Body of pancreas (tissue), 4 donors: ENCODE data around the gene NUP205. TPM values are rescaled to one million over a fixed set of nuclear protein-coding genes. Genes with fewer than 3 reads are reported as not detected.

Experiments used
- ATAC-seq: fragments of 150-250 bp; one replicate; pipeline ENCODE4 v1.9.1; 2016
- DNase-seq, 4 donors: peaks; one replicate each; pipeline ENCODE4 v3.0.0-alpha.2; 2019
- H3K27ac ChIP-seq, 4 donors: fragments of 200-600 bp; sonication (generic); 1 replicate in 3 of 4; 2 replicates in 1 of 4; pipeline versions ENCODE4 v1.5.1 to v1.6.1; 2016 to 2019; ENCODE audit warnings: mild to moderate bottlenecking in 1 of 4, mixed read lengths in 1 of 4, moderate library complexity in 1 of 4
- H3K27me3 ChIP-seq, 2 donors: fragments of 200-600 bp; sonication (generic); one replicate each; pipeline ENCODE4 v1.6.0; 2016; ENCODE audit warnings: mild to moderate bottlenecking in 1 of 2
- H3K36me3 ChIP-seq, 2 donors: fragments of 200-600 bp; sonication (generic); replicated peaks in 1 of 2; 2 replicates each; pipeline ENCODE4 v1.5.1; 2016; ENCODE audit warnings: low read depth in 2 of 2; ENCODE audit not compliant: insufficient read depth in 1 of 2
- H3K4me1 ChIP-seq: fragments of 200-600 bp; sonication (generic); one replicate; pipeline ENCODE4 v1.6.0; 2016
- H3K4me3 ChIP-seq, 2 donors: fragments of 200-600 bp; sonication (generic); 1 replicate in 1 of 2; 2 replicates in 1 of 2; pipeline ENCODE4 v1.5.1; 2016 to 2019
- H3K9me3 ChIP-seq, 3 donors: fragments of 200-600 bp; sonication (generic); 1 replicate in 2 of 3; 2 replicates in 1 of 3; pipeline ENCODE4 v1.5.1; 2016
- CTCF ChIP-seq, 7 experiments: fragments of 450-650 bp in 4 of 7; fragments of 200-600 bp in 3 of 7; sonication (generic) in 3 of 7; IDR thresholded peaks; one replicate each; pipeline ENCODE4 v1.5.1; 2016 to 2019; ENCODE audit warnings: antibody characterized with exemption in 7 of 7
- POLR2A ChIP-seq, 3 donors: fragments of 450-650 bp; IDR thresholded peaks; one replicate each; pipeline ENCODE4 v1.6.1; 2016; ENCODE audit warnings: antibody characterized with exemption in 3 of 3, mild to moderate bottlenecking in 2 of 3
- WGBS, 2 donors: methylation state at CpG; one replicate each; pipeline ENCODE4 v1.1.5; 2017; 5-methylcytosine and 5-hydroxymethylcytosine counted together
- intact Hi-C: fragments of 100-400 bp; cut with DNase I; formaldehyde crosslinking; loops from one replicate; pipeline ENCODE4 v1.15.1; 2023
- total RNA-seq, 2 donors: library from RNA; depleted of rRNA; stranded (reverse); fragments of >200 nt; gene quantifications; one replicate each; pipeline ENCODE4 v1.1.0, GENCODE V29; 2016

The NUP205 gene
- total RNA-seq, 2 donors from 2014 or later = 13.7 to 24.4 TPM

GRCh38 chr7:135517060-135517459 is 40.7 kb upstream of the NUP205 start:
- H3K27ac ChIP-seq = no peak overlapping the region
- no peaks in the 10 kb centered on the region for H3K36me3 ChIP-seq
- no peaks in the 10 kb centered on the region for H3K4me1 ChIP-seq
- DNase-seq = no peak
- H3K4me3 ChIP-seq = no peak overlapping the region
- TF ChIP-seq POLR2A (IDR thresholded peaks at IDR 0.05) (no peak), CTCF (IDR thresholded peaks at IDR 0.05) (no peak)
- 76 to 77% methylated on average over 3 of the region's 3 CpGs for WGBS, 2 donors
- no peaks in the 10 kb centered on the region for H3K9me3 ChIP-seq
- ATAC-seq = no peak
- intact Hi-C loops = no loop called here
- H3K27me3 ChIP-seq = no peaks in the 10 kb centered on the region

- no peaks in the 10 kb centered on the region for H3K9me3 ChIP-seq
- no peak overlapping the region for H3K27ac ChIP-seq
- TF ChIP-seq POLR2A (IDR thresholded peaks at IDR 0.05) (no peak), CTCF (IDR thresholded peaks at IDR 0.05) (no peak)
- intact Hi-C loops = no loop called here
- WGBS, 2 donors = 85 to 88% methylated on average over 1 of the region's 1 CpG
- no peak for ATAC-seq
- no peak for DNase-seq
- H3K36me3 ChIP-seq = no peaks in the 10 kb centered on the region
- H3K4me3 ChIP-seq = no peak overlapping the region
- H3K4me1 ChIP-seq = no peaks in the 10 kb centered on the region
- no peaks in the 10 kb centered on the region for H3K27me3 ChIP-seq
These were observed 39.0 kb upstream of the NUP205 start for GRCh38 chr7:135518748-135519147.

GRCh38 chr7:135519233-135519688 is 38.5 kb upstream of the NUP205 start:
- intact Hi-C loops = no loop called here
- Histone ChIP-seq H3K36me3 (no peaks in the 10 kb centered on the region), H3K4me1 (no peaks in the 10 kb centered on the region), H3K9me3 (no peaks in the 10 kb centered on the region), H3K27ac (no peak overlapping the region), H3K27me3 (no peaks in the 10 kb centered on the region), H3K4me3 (no peak overlapping the region)
- DNase-seq (no peak), ATAC-seq (no peak)
- TF ChIP-seq CTCF (IDR thresholded peaks at IDR 0.05) = no peak
- no peak for TF ChIP-seq POLR2A (IDR thresholded peaks at IDR 0.05)

- H3K36me3 ChIP-seq = no peaks in the 10 kb centered on the region
- intact Hi-C loops = no loop called here
- ATAC-seq (no peak), DNase-seq (no peak)
- H3K27me3 ChIP-seq = no peaks in the 10 kb centered on the region
- TF ChIP-seq CTCF (IDR thresholded peaks at IDR 0.05) (no peak), POLR2A (IDR thresholded peaks at IDR 0.05) (no peak)
- no peaks in the 10 kb centered on the region for H3K4me1 ChIP-seq
- no peaks in the 10 kb centered on the region for H3K9me3 ChIP-seq
- H3K4me3 ChIP-seq = no peak overlapping the region
- no peak overlapping the region for H3K27ac ChIP-seq
- WGBS, 2 donors = 78 to 85% methylated on average over 4 of the region's 4 CpGs
These were observed 37.8 kb upstream of the NUP205 start for GRCh38 chr7:135519871-135520270.

- no peaks in the 10 kb centered on the region for H3K9me3 ChIP-seq
- no peaks in the 10 kb centered on the region for H3K36me3 ChIP-seq
- no peak overlapping the region for H3K27ac ChIP-seq
- DNase-seq (no peak), ATAC-seq (no peak)
- no peaks in the 10 kb centered on the region for H3K4me1 ChIP-seq
- intact Hi-C loops = no loop called here
- 83 to 88% methylated on average over 6 of the region's 6 CpGs for WGBS, 2 donors
- no peak for TF ChIP-seq CTCF (IDR thresholded peaks at IDR 0.05)
- no peak for TF ChIP-seq POLR2A (IDR thresholded peaks at IDR 0.05)
- H3K4me3 ChIP-seq = no peak overlapping the region
- no peaks in the 10 kb centered on the region for H3K27me3 ChIP-seq
These were observed 35.2 kb upstream of the NUP205 start for GRCh38 chr7:135522509-135522908.
